Measurements from ENCODE around the gene S100A8.
A peak's percentile ranks its signal among the peaks of the same experiment; 100 is the strongest.
"Not testable (repeated sequence)": the region's sequence is repeated elsewhere in the genome, so short reads cannot be mapped to it uniquely, and the experiment has no call there.

The S100A8 gene

GRCh38 chr1:153415850-153416570 is 25.1 kb upstream of the S100A8 start, which contains the start of gene S100A7A:
Gene S100A7A, plus strand, starts transcription at chr1:153416520. Its CDS starts 1,563 bp downstream, at chr1:153418083.
- no peak for DNase-seq

- DNase-seq = peak; percentile 56
Observed at GRCh38 chr1:153413961-153414360, 23.1 kb upstream of the S100A8 start.

DNA sequence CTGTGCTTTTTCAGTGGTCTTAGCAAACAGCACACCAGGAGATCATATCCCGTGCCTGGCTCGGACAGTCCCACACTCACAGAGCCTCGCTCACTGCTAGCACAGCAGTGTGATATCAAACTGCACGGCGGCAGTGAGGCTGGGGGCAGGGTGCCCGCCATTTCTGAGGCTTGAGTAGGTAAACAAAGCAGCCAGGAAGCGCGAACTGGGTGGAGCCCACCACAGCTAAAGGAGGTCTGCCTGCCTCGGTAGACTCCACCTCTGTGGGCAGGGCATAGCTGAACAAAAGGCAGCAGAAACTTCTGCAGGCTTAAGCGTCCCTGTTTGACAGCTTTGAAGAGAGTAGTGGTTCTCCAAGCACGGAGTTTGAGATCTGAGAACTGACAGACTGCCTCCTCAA is 16.4 kb upstream of the S100A8 start:
- not testable (repeated sequence) for DNase-seq

GRCh38 chr1:153405825-153406599 is 15.1 kb upstream of the S100A8 start:
- not testable (repeated sequence) for DNase-seq

- DNase-seq = peak; percentile 65
Observed at GRCh38 chr1:153404768-153405167, 13.9 kb upstream of the S100A8 start.

DNA sequence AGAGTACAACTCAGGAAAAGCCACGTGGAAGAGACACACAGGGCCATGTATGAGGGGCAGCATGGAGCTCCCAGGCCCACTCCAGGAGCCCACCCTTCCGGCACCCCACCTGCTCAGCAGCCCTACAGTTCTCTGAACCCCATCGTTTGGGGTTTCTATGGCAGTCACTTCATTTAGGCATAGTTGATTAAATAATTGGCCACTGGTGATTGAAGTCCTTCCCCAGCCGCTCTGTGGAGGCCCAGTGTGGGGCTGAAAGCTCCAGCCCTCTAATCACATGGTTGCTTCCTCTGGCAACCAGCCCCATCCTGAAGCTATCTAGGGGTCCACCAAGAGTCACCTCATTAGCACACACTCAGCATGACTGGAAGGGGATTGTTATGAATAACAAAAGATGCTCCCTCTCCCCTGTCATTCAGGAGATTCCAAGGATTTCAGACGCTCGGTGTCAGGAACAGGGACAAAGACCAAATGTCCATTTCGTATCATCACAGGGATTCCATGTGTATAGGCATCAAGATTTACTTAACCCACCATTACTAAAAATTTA is 13.3 kb upstream of the S100A8 start:
- DNase-seq = no peak

GRCh38 chr1:153403421-153404085 is 12.7 kb upstream of the S100A8 start:
- DNase-seq = no peak

GRCh38 chr1:153402226-153402625 is 11.4 kb upstream of the S100A8 start:
- no peak for DNase-seq

GRCh38 chr1:153401461-153401860 is 10.6 kb upstream of the S100A8 start:
- DNase-seq = no peak

GRCh38 chr1:153400244-153400643 is 9.4 kb upstream of the S100A8 start:
- no peak for DNase-seq

DNA sequence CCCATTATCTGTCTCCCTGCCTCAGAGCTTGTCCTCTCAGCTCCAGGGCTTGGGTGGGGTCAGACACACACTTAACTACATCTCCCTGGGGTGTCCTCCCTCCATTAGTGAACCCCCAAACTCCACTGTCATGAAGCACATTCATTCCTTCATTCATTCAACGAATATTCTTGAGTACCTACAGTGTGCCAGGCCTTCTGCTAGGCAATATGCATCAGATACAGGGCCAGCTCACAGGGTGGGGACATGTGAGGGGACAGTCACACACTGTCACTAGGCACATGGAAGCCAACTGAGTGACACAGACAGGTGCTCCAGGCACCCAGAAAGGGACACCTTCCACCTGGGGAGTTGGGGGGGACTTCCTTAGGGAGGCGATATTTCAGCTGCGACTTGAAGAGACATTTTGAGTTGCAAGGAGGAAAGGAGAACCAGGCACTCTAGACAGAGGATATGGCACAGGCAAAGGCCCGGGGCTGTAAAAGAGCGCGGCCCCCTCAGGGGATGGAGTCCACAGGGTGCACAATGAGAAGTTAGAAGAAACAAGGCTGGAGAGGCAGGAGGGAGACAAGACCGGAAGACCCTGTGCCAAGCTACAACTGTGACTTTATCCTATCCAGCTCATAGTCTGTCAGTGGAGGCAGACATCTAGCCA is 8.7 kb upstream of the S100A8 start:
- no peak for DNase-seq

GRCh38 chr1:153397924-153398651 is 7.2 kb upstream of the S100A8 start:
- DNase-seq = no peak

DNA sequence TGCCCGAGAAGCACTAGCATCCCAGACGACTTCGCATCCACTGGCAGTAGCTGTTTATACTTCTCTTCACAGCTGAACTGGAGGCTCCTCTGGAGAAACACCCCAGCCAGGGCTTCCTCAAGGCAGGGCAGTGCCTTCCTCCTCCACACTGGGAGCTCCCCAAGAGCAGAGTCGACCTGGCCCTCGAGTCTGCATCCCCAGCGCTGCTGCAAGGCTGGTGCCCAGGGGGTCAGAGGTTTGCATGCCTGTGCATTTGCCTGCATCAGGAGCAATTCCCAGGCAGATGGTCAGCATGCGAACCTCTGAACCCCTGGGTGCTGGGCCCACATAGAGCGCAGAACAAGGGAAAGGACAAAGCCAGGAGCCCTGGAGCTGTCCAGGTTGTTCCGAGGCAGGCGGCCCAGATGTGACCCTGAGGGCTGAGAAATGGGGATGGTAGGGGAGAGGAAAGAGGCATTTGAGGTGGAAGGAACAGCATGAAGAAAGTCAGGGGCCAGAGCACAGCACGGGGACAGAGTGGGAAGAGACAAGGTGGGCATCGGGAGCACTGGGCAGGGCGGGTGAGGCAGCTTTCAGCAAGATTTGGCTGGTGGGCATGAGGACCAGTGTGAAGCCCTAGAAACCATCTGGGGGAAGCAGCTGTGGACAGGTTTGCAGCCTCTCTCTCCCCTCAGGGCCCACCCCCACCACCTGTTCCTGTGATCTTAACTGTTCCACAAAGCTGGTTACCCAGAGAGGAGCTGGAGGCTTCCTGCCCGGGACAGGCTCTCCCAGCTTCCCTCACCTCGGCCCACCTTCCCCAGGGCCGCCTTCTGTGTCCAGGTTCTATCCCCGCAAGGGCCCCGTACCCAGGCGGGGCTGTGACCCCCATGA is 6.4 kb upstream of the S100A8 start:
- DNase-seq = no peak

DNA sequence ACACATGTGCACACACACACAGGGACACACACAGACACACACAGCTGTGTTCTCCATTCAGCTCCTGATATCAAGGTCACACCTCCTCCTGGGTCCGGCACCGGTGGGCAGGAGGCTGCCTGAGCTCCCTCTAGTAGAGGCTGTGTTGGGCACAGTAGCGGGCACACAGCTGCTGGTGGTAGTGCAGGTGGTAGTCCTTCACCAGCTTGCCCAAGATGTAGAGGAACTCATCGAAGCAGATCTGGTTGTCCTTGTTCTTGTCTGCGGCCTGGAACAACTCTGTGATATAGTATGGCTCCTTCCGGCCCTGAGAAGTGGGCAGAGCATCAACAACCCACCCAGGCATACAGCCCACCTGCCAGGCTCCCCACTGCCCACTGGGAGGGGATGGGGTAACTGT is 5.6 kb upstream of the S100A8 start:
- DNase-seq = no peak

GRCh38 chr1:153395776-153396175 is 4.9 kb upstream of the S100A8 start:
- no peak for DNase-seq

DNA sequence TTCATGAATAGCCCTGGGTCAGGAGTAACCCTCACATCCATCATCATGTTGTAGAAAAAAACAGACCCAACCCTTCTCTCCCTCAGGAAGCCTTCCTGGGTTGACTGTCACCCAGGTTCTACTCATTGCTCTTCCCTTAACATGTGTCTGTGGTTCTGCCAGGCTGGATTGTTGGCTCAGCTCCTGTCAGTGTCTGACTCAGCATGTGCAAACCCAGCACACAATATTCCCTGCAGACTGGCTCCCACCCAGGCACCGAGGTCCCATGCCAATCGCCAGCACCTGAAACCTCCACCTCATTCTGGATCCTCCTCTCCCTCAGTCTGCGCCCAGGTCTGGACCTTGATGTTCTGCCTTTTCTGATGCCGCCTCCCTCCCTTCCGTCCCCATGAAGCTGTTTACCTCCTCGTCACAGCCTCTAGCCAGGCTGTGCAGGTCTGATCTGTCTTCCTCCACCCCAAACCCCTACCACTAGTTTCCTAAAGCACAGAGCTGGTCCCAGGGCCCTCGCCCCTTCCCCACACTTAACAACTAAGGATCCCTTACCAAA is 4.3 kb upstream of the S100A8 start:
- DNase-seq = no peak

DNA sequence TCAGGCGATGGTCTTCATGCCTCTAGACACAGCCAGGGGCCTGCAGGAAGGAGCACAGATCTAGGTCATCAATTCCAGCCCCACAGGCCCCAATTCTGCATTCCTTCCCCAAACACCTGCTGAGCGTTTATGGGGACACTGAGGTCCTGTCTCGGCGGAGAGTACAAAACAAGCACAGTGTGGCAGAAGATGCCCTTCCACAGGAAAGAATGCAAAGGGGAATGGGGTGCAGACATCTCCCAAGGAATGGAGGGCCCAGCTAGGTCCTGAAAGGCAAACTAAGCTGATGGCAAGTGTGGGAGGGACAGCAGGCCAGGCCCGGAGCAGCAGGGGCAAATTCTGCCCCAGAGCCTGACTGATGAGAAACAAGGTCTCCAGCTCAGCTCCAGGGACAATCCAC is 3.5 kb upstream of the S100A8 start:
- DNase-seq = no peak

DNA sequence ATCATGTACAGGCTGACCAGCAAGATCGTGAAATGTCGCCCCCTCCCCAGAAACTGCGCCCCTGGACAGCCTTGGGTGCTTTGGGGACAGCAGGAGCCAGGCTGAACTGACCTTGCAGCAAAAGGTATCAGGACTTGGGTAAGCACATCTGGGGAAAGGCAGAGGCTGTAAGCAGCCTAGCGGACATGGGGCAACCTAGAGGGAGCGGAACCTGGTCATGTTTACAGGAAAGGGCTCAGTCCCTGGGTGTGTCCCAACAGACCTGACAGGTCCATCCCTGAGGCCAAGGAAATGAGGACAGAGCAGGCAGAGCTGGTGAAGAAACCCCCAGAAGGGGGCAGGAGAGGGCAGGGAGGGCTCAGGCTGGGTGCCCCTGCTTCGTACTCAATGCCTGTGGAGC is 3.1 kb upstream of the S100A8 start:
- no peak for DNase-seq

- DNase-seq = no peak
Observed at GRCh38 chr1:153392822-153393221, 1.9 kb upstream of the S100A8 start.

DNA sequence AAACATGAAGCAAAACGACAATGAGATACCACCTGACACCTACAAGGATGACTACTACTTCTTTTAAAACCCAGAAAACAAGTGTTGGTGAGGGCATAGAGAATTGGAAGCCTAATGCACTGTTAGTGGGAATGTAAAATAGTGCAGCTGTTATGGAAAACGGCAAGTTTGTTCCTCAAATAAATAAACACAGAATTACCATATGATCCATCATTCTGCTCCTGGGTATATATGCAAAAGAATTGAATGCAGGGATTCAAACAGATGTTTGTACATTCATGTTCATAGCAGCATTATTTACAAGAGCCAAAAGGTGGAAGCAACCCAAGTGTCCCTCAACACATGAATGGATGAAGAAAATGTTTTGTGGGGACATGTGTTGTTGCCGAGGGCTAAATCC is 1.4 kb upstream of the S100A8 start:
- no peak for DNase-seq

All from suppressor macrophage treated with lipopolysaccharide for 4 hours (primary cell).